Stomach (tissue), 9 donors: ENCODE measurements around the gene CFAP77. TPM values are rescaled to one million over a fixed set of nuclear protein-coding genes. Genes with fewer than 3 reads are reported as not detected.

Experiments
- DNase-seq, 2 donors: peaks; one replicate each; pipeline versions ENCODE4 v3.0.0 to v3.0.0-alpha.2; 2013 to 2019
- H3K27ac ChIP-seq, 5 donors: fragments of 200-600 bp in 4 of 5; sonication (generic) in 4 of 5; one replicate each; pipeline ENCODE4 v1.5.1; 2013 to 2019; ENCODE audit warnings: mild to moderate bottlenecking in 1 of 5, moderate library complexity in 1 of 5
- H3K27me3 ChIP-seq, 3 donors: fragments of 200-600 bp; sonication (generic); one replicate each; pipeline ENCODE4 v1.5.1; 2017 to 2019; ENCODE audit warnings: mixed run types in 1 of 3
- H3K36me3 ChIP-seq, 4 donors: fragments of 200-600 bp; sonication (generic); 1 replicate in 3 of 4; 2 replicates in 1 of 4; pipeline ENCODE4 v1.5.1; 2016 to 2019
- H3K4me1 ChIP-seq, 4 donors: fragments of 200-600 bp; sonication (generic); one replicate each; pipeline ENCODE4 v1.5.1; 2016 to 2019
- H3K4me3 ChIP-seq, 4 donors: fragments of 200-600 bp; sonication (generic) in 3 of 4; one replicate each; pipeline ENCODE4 v1.5.1; 2016 to 2019; ENCODE audit warnings: mild to moderate bottlenecking in 1 of 4
- H3K9me3 ChIP-seq, 4 donors: fragments of 200-600 bp; sonication (generic); one replicate each; pipeline ENCODE4 v1.5.1; 2016 to 2019
- EP300 ChIP-seq: sonication (generic); formaldehyde crosslinking; IDR thresholded peaks from one replicate; pipeline ENCODE4 v1.6.1; 2017; ENCODE audit warnings: antibody characterized with exemption
- POLR2A ChIP-seq, 4 donors: fragments of 450-650 bp; IDR thresholded peaks; one replicate each; pipeline ENCODE4 v1.6.1; 2016; ENCODE audit warnings: antibody characterized with exemption in 4 of 4, control low read depth in 2 of 4, mild to moderate bottlenecking in 1 of 4, moderate library complexity in 1 of 4
- POLR2AphosphoS5 ChIP-seq, 3 donors: sonication (generic); formaldehyde crosslinking; IDR thresholded peaks; one replicate each; pipeline ENCODE4 v1.6.1; 2016; ENCODE audit warnings: antibody characterized with exemption in 3 of 3
- WGBS, 5 donors: extraction: QIAGEN DNeasy Blood & Tissue Kit in 3 of 5; methylation state at CpG; one replicate each; pipeline versions ENCODE4 v1.1.5 to v1.1.7; 2013 to 2018; 5-methylcytosine and 5-hydroxymethylcytosine counted together
- intact Hi-C: fragments of 100-400 bp; cut with DNase I; formaldehyde crosslinking; loops from one replicate; pipeline ENCODE4 v1.15.1; 2023; ENCODE audit warnings: low total_unique reads
- polyA plus RNA-seq, 3 donors: library from polyadenylated mRNA; stranded (reverse); fragments of 200-250 nt; gene quantifications; one replicate each; pipeline ENCODE4 v1.2.3, GENCODE V29; 2013
- total RNA-seq, 5 donors: library from RNA; depleted of rRNA; stranded (reverse); fragments of >200 nt; gene quantifications; one replicate each; pipeline versions ENCODE4 v1.1.0 to v1.2.3, GENCODE V29; 2014 to 2016
- TF ChIP-seq, protein P1 (sequence below), 7 experiments: fragments of 450-650 bp in 4 of 7; fragments of 200-600 bp in 3 of 7; sonication (generic) in 3 of 7; IDR thresholded peaks; one replicate each; pipeline ENCODE4 v1.5.1; 2016 to 2019; ENCODE audit warnings: antibody characterized with exemption in 7 of 7, control low read depth in 2 of 7, mild to moderate bottlenecking in 1 of 7
- donor health status: healthy with polysubstance abuse.
- donor health status: Bipolar disorder and iron deficiency.
- donor health status: healthy.

The CFAP77 gene
- total and polyA plus RNA-seq, 8 donors: not detected

DNA sequence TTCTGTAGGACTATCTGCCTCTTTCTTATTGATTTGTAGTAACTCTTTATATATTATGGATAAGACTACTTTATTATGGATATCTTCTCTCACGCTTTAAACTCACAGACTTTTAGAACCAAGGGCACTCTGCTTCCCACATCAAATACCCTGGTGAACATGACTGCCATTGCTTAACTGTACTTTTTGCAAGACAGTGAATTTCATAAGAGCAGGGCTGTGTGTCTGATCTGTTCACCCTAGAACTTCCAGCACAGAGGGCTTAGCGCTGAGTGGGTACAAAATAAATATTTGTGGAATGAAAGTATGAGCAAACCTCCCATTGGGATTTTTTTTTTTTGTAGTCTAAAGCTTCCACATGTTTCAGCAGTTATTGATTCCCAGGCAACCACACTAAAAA, 84.8 kb downstream of the CFAP77 start:
- Histone ChIP-seq H3K27ac (no peak overlapping the region), H3K4me1 (no peaks in the 10 kb centered on the region), H3K27me3 (peaks cover 0 to 64% (median 7%) of the 10 kb centered on the region in 3 donors), H3K4me3 (no peak overlapping the region), H3K36me3 (no peaks in the 10 kb centered on the region), H3K9me3 (peaks cover 0 to 15% (median 6%) of the 10 kb centered on the region in 4 donors)
- no peak for DNase-seq
- WGBS, 5 donors: 50 to 82% (median 70%) methylated on average over 2 of the region's 2 CpGs
- intact Hi-C loops: no loop called here
- TF ChIP-seq, protein P1, sequence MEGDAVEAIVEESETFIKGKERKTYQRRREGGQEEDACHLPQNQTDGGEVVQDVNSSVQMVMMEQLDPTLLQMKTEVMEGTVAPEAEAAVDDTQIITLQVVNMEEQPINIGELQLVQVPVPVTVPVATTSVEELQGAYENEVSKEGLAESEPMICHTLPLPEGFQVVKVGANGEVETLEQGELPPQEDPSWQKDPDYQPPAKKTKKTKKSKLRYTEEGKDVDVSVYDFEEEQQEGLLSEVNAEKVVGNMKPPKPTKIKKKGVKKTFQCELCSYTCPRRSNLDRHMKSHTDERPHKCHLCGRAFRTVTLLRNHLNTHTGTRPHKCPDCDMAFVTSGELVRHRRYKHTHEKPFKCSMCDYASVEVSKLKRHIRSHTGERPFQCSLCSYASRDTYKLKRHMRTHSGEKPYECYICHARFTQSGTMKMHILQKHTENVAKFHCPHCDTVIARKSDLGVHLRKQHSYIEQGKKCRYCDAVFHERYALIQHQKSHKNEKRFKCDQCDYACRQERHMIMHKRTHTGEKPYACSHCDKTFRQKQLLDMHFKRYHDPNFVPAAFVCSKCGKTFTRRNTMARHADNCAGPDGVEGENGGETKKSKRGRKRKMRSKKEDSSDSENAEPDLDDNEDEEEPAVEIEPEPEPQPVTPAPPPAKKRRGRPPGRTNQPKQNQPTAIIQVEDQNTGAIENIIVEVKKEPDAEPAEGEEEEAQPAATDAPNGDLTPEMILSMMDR (IDR thresholded peaks at IDR 0.05): no peak
- TF ChIP-seq EP300: no peak
- no peak for TF ChIP-seq POLR2AphosphoS5 (IDR thresholded peaks at IDR 0.05)
- no peak for TF ChIP-seq POLR2A (IDR thresholded peaks at IDR 0.05)

DNA sequence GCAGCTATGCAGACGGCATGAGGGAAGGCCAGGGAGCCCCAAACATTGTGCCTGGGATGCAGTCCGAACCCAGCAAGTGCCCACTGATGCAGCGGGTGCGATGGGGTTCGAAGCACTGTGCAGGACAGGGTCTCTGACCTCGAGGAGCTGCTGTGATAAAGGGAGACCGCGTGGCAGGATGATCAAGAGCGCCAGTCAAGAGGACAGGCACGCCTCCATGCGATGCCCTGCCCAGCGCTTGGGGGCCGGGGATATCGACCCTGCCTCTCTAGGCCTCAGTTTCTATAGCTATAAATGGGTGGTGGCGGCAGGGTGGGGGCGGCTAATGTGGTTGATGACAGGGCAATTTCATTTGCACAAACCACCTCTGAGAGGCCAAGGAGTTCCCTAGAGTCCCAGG, 87.7 kb downstream of the CFAP77 start:
- Histone ChIP-seq H3K9me3 (peaks cover 0 to 13% (median 6%) of the 10 kb centered on the region in 4 donors), H3K4me1 (no peaks in the 10 kb centered on the region), H3K27ac (no peak overlapping the region), H3K27me3 (peaks cover 0 to 56% (median 0%) of the 10 kb centered on the region in 3 donors), H3K4me3 (no peak overlapping the region), H3K36me3 (no peaks in the 10 kb centered on the region)
- whole genome bisulfite sequencing, 5 donors: 82 to 89% (median 85%) methylated on average over 16 of the region's 16 CpGs
- no peak for DNase-seq
- TF ChIP-seq EP300: no peak
- TF ChIP-seq, protein P1 (IDR thresholded peaks at IDR 0.05): no peak
- TF ChIP-seq POLR2A (IDR thresholded peaks at IDR 0.05): no peak
- intact Hi-C loops: no loop called here

DNA sequence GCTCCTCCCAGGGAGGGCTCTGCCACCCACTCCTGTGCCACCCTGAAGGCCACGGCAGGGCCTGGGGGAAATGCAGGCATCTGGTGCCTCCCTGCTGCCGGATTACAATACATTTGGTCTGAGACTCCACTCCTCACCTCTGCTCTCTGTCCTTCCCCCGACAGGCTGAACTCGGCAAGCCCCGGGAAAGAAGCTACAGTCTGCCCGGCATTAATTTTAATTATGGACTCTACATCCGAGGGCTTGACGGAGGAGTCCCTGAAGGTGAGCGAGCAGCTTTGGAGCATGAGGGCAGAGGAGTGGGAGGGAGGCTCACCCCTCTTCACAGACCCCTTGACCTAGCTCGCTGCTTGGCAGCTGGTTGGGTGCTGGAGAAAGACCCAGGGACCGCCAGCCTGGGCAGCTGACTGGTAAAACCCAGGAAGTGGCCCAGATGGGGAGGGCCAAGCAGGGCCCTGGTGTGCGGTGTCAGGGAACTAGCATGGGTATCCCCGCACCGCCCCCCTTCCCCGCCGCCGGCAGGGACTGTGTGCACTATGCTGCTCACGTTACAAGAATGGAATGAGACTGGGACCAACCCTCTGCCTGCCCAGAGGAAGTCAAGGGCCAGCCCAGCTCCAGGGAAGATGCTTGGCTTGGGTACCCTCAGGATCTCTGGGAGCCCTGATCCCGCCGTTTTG, 88.7 kb downstream of the CFAP77 start:
- TF ChIP-seq POLR2A (IDR thresholded peaks at IDR 0.05): no peak
- TF ChIP-seq EP300: no peak
- TF ChIP-seq, protein P1 (IDR thresholded peaks at IDR 0.05): no peak
- no peak for TF ChIP-seq POLR2AphosphoS5 (IDR thresholded peaks at IDR 0.05)
- WGBS, 5 donors: 39 to 60% (median 54%) methylated on average over 11 to 20 of the region's 20 CpGs

DNA sequence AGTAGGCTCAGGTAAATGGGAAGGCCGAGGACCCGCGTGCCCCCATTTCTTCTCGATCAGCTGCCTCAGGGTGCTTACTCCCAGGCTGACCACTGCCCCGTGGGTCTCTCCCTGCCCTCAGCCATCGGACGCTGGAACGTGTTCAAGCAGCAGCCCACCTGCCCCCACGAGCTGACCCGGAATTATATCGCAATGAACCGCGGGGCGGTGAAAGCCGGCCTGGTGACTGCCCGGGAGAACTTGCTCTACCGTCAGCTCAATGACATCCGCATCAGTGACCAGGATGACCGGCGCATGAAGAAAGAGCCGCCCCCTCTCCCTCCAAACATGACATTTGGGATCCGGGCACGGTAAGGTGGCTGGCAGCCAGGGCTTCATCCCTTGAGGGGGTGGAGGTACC, 89.2 kb downstream of the CFAP77 start:
- no peak for DNase-seq
- Histone ChIP-seq H3K27me3 (peaks cover 0 to 60% (median 7%) of the 10 kb centered on the region in 3 donors), H3K27ac (no peak overlapping the region), H3K9me3 (peaks cover 0 to 7% (median 5%) of the 10 kb centered on the region in 4 donors), H3K4me1 (no peaks in the 10 kb centered on the region), H3K36me3 (no peaks in the 10 kb centered on the region), H3K4me3 (no peak overlapping the region)
- TF ChIP-seq POLR2A (IDR thresholded peaks at IDR 0.05) (no peak), EP300 (no peak), POLR2AphosphoS5 (IDR thresholded peaks at IDR 0.05) (no peak)
- TF ChIP-seq, protein P1 (IDR thresholded peaks at IDR 0.05): no peak
- 80 to 86% (median 86%) methylated on average over 15 to 23 of the region's 23 CpGs for WGBS, 5 donors
- intact Hi-C loops: no loop called here

More for the DNA sequence above, 88.7 kb downstream of the CFAP77 start:
- Histone ChIP-seq H3K9me3 (peaks cover 0 to 8% (median 6%) of the 10 kb centered on the region in 4 donors), H3K4me1 (no peaks in the 10 kb centered on the region), H3K27me3 (peaks cover 0 to 60% (median 7%) of the 10 kb centered on the region in 3 donors), H3K27ac (no peak overlapping the region), H3K4me3 (no peak overlapping the region), H3K36me3 (no peaks in the 10 kb centered on the region)
- DNase-seq: no peak
- intact Hi-C loops: no loop called here
